GM12891 (cell line): ENCODE results near the gene SPNS2.

Source experiments
- DNase-seq: peaks from one replicate; pipeline ENCODE4 v3.0.0; 2011; ENCODE audit warnings: low spot score; ENCODE audit not compliant: insufficient read length
- FAIRE-seq: peaks from 2 replicates; lab custom pipeline; 2011; peaks lifted over from hg19 to GRCh38; lab: Jason Lieb, UNC
- PAX5 ChIP-seq: IDR thresholded peaks from 2 replicates; pipeline ENCODE4 v1.6.1; 2011; ENCODE audit warnings: low read length, moderate library complexity, mild to moderate bottlenecking; ENCODE audit not compliant: insufficient read depth, severe bottlenecking
- POLR2A ChIP-seq: IDR thresholded peaks from 2 replicates; pipeline ENCODE4 v1.6.1; 2011; ENCODE audit warnings: low read depth, low read length, control low read depth
- POLR2AphosphoS5 ChIP-seq: IDR thresholded peaks from 2 replicates; pipeline ENCODE4 v1.6.1; 2011; ENCODE audit warnings: low read depth, low read length, control low read depth
- POU2F2 ChIP-seq: IDR thresholded peaks from 2 replicates; pipeline ENCODE4 v1.6.1; 2011; ENCODE audit warnings: low read depth, mild to moderate bottlenecking, control low read depth, low read length, moderate library complexity
- SPI1 ChIP-seq: IDR thresholded peaks from 2 replicates; pipeline ENCODE4 v1.6.1; 2011; ENCODE audit warnings: low read depth, low read length, control low read depth
- TAF1 ChIP-seq: IDR thresholded peaks from 2 replicates; pipeline ENCODE4 v1.6.1; 2011; ENCODE audit warnings: low read depth, low read length, control low read depth

The SPNS2 gene

DNA sequence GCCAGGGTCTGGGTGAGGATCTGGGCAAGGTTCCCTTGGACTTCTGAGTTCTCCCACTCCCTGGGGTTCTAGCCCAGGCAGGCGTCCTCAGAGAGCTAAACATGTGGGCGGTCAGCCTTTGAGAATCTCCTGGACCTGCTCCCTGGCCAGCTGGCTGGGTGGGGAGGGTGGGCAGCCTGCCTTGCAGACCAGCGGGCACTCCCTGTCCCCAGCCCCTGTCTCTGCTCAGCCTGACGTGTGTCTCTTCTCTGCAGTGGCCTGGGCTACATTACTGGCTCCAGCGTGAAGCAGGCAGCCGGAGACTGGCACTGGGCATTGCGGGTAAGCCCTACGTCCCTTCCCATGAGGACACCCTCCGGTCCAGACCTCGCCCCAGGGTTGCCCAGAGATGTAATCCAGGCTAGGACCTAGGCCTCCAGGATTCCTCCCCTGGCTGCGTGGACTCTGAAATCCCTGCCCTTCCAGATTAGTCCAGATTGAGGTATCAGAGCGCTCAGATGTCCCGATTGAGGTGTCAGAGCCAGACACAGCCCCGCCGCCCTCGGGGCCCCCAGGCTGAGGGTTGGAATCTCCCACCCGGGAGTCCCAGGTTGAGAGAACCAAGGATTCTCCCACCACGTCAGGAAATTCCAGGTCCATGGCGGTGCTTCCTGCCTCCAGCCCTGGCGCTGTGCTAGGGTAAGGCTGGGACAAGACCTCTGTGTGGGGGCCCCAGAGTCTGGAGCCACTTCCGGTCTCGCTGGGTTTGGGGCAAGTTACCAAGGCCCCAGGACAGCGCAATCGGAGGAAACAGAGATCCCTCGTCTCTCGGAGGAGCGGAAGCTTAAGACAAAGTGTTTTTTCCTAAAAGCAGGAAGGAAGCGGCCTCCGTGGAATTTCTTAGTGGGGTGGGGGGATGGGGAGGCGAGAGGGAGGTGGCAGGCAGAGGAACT is 32.4 kb downstream of the SPNS2 start:
- TF ChIP-seq POLR2A (no peak), POU2F2 (no peak), TAF1 (no peak)
- DNase-seq = no peak
- no peak for FAIRE-seq

DNA sequence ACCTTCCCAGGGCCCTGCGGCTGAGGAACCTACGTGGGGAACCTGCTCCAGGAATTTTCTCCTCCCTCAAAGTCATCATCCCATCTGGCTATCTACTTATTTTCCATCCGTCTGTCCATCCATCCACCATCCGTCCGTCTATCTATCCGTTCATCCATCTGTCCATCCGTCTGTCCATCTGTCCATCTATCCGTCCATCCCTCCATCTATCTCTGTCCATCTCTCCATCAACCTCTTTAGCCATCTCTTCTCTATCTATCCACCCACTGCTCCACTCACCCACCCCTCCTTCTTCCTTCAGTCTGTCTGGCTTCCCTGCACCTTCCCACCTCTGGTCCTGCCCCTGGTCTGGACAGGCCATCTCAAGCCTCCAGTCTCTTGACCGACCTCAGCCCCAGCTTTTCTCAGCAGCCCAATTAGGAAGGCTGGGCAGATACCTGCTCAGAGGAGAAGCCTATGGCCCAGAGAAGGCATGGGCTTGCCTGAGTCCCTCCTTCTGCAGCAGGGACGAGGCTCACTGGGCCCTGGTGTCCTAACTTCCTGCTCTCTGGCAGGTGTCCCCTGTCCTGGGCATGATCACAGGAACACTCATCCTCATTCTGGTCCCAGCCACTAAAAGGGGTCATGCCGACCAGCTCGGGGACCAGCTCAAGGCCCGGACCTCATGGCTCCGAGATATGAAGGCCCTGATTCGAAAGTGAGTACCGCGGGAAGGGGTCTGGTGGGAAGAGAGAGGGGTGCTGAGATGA is 33.5 kb downstream of the SPNS2 start:
- no peak for TF ChIP-seq TAF1
- TF ChIP-seq SPI1 = no peak
- TF ChIP-seq POLR2AphosphoS5 = no peak
- no peak for TF ChIP-seq POU2F2
- TF ChIP-seq PAX5 = no peak
- no peak for TF ChIP-seq POLR2A
- FAIRE-seq (no peak), DNase-seq (no peak)

DNA sequence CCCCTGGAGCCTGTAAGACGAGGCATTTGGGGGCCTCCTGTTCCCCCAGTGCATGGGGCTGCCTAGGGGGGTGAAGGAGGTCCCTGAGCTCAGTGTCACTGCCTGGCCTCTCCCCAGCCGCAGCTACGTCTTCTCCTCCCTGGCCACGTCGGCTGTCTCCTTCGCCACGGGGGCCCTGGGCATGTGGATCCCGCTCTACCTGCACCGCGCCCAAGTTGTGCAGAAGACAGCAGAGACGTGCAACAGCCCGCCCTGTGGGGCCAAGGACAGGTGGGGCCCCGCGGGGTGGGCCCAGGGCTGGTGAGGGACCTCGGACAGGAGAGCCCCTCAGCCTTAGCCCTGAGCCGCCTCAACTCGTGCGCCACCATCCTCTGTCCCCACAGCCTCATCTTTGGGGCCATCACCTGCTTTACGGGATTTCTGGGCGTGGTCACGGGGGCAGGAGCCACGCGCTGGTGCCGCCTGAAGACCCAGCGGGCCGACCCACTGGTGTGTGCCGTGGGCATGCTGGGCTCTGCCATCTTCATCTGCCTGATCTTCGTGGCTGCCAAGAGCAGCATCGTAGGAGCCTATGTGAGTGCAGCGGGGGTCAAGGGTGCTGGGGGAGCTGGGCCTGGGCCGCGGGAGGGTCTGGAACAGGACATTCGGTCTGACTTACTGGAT is 34.3 kb downstream of the SPNS2 start:
- FAIRE-seq (no peak), DNase-seq (no peak)
- TF ChIP-seq SPI1 (no peak), POU2F2 (no peak), TAF1 (no peak), POLR2A (no peak), PAX5 (no peak), POLR2AphosphoS5 (no peak)

DNA sequence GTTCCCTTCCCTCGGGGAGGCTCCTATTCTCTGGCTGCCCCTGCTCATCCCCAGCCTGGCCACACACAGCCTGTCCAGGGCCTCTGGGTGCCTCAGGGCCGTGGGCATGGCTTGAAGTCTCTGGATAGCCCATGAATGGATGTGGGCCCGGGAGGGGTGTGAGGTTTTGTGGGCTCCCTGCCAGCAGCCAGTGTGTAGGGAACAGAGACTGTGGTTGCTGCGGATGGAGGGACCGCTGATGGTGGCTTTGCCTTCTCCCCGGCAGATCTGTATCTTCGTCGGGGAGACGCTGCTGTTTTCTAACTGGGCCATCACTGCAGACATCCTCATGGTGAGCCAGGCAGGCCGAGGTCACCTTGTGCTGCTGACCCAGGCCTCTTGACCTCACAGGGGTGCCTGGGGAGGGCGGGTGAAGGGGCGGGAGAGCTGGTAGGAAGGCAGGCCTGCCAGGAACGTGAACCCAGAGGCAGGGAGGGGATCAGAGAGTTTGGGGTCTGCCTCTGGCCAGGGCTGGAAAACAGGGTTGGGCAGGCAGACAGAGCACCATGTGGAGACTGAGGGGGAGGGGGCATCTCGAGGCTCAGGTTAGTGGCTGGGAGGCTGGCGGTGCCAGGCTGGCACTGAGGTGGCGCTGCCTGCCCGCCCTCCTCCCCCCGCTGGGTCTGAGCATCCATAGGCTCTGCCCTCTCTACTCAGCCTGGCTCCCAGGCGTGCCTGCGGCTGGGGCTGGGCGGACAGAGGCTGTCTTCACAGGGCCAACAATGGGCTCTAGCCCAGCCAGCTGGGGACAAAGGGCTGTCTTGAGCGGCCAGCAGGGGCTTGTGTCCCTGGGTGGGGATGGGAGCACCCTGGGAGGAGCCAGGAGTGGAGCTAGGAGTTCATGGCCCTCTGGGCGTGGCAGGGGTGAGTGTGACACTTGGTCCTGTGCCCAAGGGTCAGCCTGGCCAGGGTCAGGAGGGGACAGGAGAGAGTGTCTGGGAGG is 35.1 kb downstream of the SPNS2 start:
- FAIRE-seq (no peak), DNase-seq (no peak)
- TF ChIP-seq TAF1 = no peak
- no peak for TF ChIP-seq SPI1
- TF ChIP-seq POLR2AphosphoS5 = no peak
- no peak for TF ChIP-seq POLR2A
- no peak for TF ChIP-seq PAX5
- no peak for TF ChIP-seq POU2F2

DNA sequence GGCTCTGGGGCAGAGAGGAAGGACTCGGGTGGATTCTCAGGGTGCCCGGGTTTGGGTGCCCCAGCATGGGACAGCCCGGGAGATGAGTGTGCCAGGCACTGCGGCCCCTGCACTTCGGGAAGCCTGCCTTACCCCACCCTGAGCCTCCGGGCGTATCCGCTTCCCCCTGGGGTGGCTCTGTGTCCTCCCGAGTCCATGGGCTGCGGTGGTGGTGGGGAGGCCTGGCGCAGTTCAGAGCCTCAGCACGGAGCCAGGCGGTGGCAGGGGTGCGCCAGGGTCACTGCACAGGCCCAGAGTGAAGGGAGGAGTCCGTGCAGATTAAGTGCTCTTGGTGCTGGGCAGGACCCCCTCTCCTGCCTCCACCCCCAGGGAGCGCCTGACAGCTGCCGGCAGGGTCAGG is 35.8 kb downstream of the SPNS2 start:
- no peak for TF ChIP-seq POLR2A
- TF ChIP-seq PAX5 = no peak
- no peak for TF ChIP-seq POLR2AphosphoS5
- TF ChIP-seq SPI1 = no peak
- no peak for TF ChIP-seq POU2F2
- TF ChIP-seq TAF1 = no peak
- FAIRE-seq (no peak), DNase-seq (no peak)

DNA sequence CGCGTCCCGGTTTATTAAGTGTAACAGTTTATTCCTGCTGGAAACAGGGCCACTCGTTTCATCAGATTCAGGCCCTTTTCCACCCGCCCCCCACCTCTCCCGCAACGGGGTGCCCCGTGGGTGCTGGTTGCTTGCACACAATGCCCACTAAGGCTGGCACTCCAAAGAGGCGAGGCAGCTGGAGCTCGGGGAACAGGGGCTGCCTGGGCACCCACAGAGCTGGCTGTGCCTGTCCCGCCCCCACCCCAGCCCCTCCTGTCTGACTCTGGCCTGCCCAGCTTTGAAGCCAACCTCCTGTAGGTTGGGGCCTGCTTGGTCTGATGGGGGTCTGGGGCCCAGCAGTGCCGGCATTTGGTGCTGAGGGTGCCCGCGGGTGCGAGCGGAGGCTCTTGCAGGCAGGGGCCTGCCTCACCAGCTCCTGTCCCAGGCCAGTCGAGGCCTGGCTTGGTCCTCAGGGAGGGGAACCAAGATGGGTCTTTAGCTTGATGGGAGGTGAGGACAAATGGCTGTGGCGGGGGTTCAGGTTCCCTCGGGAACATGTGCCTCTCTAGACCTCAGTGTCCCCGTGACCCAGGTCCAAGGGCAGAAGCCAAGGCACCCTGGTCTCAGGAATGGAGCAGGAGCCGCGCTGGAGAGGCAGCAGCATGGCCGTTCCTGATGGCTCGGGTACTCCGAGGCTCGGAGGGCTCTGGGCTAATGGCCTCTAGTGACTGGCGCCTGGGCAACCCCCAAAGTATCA is 36.4 kb downstream of the SPNS2 start:
- TF ChIP-seq TAF1 (no peak), POLR2A (no peak), SPI1 (no peak), POLR2AphosphoS5 (no peak), PAX5 (no peak)

DNA sequence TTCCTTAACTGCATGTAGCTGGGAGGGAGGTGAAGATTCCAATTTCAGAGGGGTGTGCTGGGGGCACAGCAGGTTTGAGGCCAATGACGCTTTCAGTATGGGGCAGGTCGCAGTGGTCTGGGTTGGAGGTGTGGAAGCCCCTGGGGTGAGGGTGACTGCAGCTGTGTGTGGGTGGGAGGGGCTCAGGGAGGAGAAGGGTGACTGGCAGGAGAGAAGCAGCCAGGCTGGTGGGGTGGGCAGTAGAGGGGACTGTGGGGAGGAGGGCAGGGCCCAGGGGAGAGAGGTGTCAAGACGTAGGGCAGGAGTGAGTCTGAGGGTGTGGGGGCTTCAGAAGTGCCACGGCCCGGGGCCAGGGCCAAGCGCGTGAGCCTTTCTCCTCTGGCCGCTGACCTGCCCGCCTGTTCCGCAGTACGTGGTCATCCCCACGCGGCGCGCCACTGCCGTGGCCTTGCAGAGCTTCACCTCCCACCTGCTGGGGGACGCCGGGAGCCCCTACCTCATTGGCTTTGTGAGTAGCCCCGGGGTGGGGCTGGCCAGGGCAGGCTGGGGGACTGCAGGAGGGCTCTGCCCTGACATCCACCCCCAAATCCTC is 37.1 kb downstream of the SPNS2 start:
- no peak for DNase-seq
- no peak for FAIRE-seq
- no peak for TF ChIP-seq TAF1
- TF ChIP-seq SPI1 = no peak
- TF ChIP-seq POLR2AphosphoS5 = no peak
- TF ChIP-seq POLR2A = no peak
- no peak for TF ChIP-seq POU2F2
- TF ChIP-seq PAX5 = no peak

More for the DNA sequence above, 36.4 kb downstream of the SPNS2 start:
- FAIRE-seq (no peak), DNase-seq (no peak)
